ENCODE results near the gene ZNF335. TPM values are rescaled to one million over a fixed set of nuclear protein-coding genes. Genes with fewer than 3 reads are reported as not detected.

ZNF335 gene
- total RNA-seq, 1 donor from 2014 or later: 49.6 TPM

DNA sequence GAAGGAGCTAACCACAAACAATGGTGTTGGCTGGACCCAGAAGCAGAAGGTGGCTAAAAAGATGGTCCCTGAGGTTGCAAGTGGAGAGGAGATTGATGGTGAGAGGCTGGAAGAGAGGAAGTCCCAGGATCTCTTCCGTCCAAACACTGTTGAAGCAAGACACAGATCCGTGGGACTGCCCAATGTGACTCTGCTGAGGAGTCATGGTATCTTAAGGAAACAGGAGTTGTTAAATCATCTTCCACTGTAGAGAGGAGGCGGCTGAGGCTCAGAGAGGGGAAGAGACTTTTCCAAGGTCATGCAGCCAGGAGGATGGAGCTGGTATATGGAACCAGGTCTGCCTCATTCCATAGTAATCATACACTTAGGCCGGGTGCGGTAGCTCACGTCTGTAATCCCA is 4.1 kb upstream of the ZNF335 start:
- no peak overlapping the region for H3K27ac Mint-ChIP-seq
- H3K4me3 Mint-ChIP-seq: no peak overlapping the region
- no peaks in the 10 kb centered on the region for H3K27me3 Mint-ChIP-seq
- peaks cover 2% of the 10 kb centered on the region for H3K9me3 Mint-ChIP-seq
- DNase-seq: no peak
- no peak for ATAC-seq (ENCODE audit: low read depth)
- peaks cover 13% of the 10 kb centered on the region for H3K36me3 Mint-ChIP-seq (ENCODE audit: low read depth)
- CTCF ChIA-PET: interaction anchor here (1.8 kb wide), 1 partner anchor 11 kb away, joined by 5 read pairs; no protein-coding TSS in a partner anchor
- intact Hi-C loops (cut with micrococcal nuclease): no loop called here
- H3K4me1 Mint-ChIP-seq: peaks cover 5% of the 10 kb centered on the region
- POLR2A ChIA-PET: no interaction called here
- TF ChIP-seq CTCF (IDR thresholded peaks at IDR 0.05): no peak

- ChIA-PET POLR2A (no interaction called here), CTCF (no interaction called here)
- Mint-ChIP-seq H3K27ac (no peak overlapping the region), H3K9me3 (peaks cover 2% of the 10 kb centered on the region), H3K27me3 (no peaks in the 10 kb centered on the region), H3K36me3 (ENCODE audit: low read depth) (peaks cover 13% of the 10 kb centered on the region), H3K4me1 (peaks cover 7% of the 10 kb centered on the region), H3K4me3 (no peak overlapping the region)
- no peak for TF ChIP-seq CTCF (IDR thresholded peaks at IDR 0.05)
- intact Hi-C loops (cut with micrococcal nuclease): no loop called here
- DNase-seq (no peak), ATAC-seq (ENCODE audit: low read depth) (no peak)
These were observed 3.7 kb upstream of the ZNF335 start for GRCh38 chr20:45975686-45976085.

GRCh38 chr20:45974896-45975565 is 3.0 kb upstream of the ZNF335 start:
- H3K4me3 Mint-ChIP-seq: no peak overlapping the region
- H3K27me3 Mint-ChIP-seq: no peaks in the 10 kb centered on the region
- ATAC-seq (ENCODE audit: low read depth) (no peak), DNase-seq (no peak)
- intact Hi-C loops (cut with micrococcal nuclease): loop anchor here (5.0 kb wide), 2 partner anchors 382 to 613 kb away; partner anchors contain the start of gene SYS1
- CTCF ChIA-PET: interaction anchor here (0.6 kb wide), 1 partner anchor 9 kb away, joined by 3 read pairs; no protein-coding TSS in a partner anchor
- no peak overlapping the region for H3K27ac Mint-ChIP-seq
- H3K9me3 Mint-ChIP-seq: peaks cover 2% of the 10 kb centered on the region
- no peak for TF ChIP-seq CTCF (IDR thresholded peaks at IDR 0.05)
- H3K4me1 Mint-ChIP-seq: peaks cover 13% of the 10 kb centered on the region
- peaks cover 16% of the 10 kb centered on the region for H3K36me3 Mint-ChIP-seq (ENCODE audit: low read depth)
- POLR2A ChIA-PET: no interaction called here

- peak overlapping the region; percentile 94 for H3K4me3 Mint-ChIP-seq
These were observed 639 bp upstream of the ZNF335 start for GRCh38 chr20:45972500-45973183.

More at GRCh38 chr20:45972500-45973183, 639 bp upstream of the ZNF335 start:
- Mint-ChIP-seq H3K9me3 (peaks cover 2% of the 10 kb centered on the region), H3K27me3 (no peaks in the 10 kb centered on the region), H3K27ac (peak overlapping the region; percentile 100), H3K36me3 (ENCODE audit: low read depth) (peaks cover 33% of the 10 kb centered on the region), H3K4me1 (peaks cover 25% of the 10 kb centered on the region)
- CTCF ChIA-PET: interaction anchor here (1.2 to 3.9 kb wide), 3 partner anchors 10 to 82 kb away, joined by 3 to 11 read pairs (median 6); partner anchors contain the start of genes CTSA and NEURL2
- DNase-seq (no peak), ATAC-seq (ENCODE audit: low read depth) (no peak)
- TF ChIP-seq CTCF (IDR thresholded peaks at IDR 0.05): no peak
- intact Hi-C loops (cut with micrococcal nuclease): loop anchor here (1.0 to 5.0 kb wide), 6 partner anchors 36 to 610 kb away; partner anchors contain the start of genes DNTTIP1, ELMO2, MMP9 and NCOA5
- POLR2A ChIA-PET: interaction anchor here (0.5 to 6.1 kb wide), 21 partner anchors 10 to 1995 kb away, joined by 3 to 110 read pairs (median 3); partner anchors contain the start of genes CTSA, DNTTIP1, NEURL2 and PCIF1

All from activated B cell treated with CpG ODN at 0.5 μM for 24 hours (primary cell).